Measurements from ENCODE around the gene TLL2.
A peak's percentile ranks its signal among the peaks of the same experiment; 100 is the strongest.
"Not testable (repeated sequence)": the region's sequence is repeated elsewhere in the genome, so short reads cannot be mapped to it uniquely, and the experiment has no call there.

TLL2 gene

DNA sequence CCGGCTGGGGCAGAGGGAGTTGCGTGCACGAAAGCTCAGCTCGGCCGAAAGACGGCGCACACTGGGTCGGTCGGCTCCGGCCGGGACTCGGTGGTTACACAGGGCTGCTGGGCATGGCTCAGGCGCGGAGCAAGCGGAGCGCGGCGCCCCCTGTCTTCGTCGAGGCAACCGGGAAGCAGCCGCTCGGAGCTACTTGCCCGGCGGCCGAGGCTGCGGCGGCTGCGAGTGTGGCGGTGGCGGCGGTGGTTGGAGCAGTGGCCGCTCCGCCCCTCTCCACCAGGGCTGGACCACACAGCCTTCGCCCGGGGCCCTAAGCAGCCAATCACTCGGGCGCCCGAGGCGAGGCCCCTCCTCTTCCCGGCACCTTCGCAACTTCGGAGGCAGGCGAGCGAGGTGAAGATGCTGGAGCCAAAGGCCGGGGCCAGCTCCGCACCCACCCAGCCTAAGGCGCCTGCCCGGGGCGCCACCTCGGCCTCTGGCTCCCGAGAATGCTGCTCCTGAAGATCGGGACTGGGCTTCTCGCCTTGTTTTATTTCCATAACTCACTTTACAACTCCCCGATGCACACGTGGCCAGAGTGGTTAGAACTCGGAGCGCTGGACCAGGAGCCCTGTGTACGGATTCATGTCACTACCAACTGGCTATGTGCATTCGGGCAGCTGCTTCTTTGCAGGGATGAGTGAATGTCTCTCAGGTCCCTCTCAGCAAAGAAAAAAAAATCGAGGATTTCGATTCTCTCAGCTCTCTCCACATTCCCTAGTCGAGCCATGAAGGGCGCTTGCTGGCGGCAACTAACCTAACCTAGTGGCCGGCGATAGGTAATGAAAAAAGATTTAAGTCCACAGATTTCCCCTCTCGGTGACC, at the start of gene TLL2:
Gene TLL2 (minus strand): TSS at position 229 of the 864 bp plus-strand sequence. CDS start 241 bp downstream, outside the sequence.
- peak; percentile 43 to 73 for DNase-seq

GRCh38 chr10:96560966-96561887, 47.5 kb upstream of the TLL2 start:
- no peak for DNase-seq

DNA sequence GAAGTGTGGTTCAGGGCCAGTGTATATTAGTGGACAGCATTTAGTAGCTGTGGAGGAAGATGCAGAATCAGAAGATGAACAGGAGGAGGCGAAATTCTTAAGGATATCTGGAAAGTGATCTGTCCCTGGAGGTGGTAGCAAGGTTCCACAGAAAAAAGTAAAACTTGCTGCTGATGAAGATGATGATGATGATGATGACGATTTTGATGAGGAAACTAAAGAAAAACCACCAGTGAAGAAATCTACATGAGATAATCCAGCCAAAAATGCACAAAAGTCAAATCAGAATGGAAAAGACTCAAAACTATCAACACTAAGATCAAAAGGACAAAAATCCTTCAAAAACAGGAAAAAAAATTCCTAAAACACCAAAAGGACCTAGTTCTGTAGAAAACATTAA, 46.8 kb upstream of the TLL2 start:
- DNase-seq: no peak

DNA sequence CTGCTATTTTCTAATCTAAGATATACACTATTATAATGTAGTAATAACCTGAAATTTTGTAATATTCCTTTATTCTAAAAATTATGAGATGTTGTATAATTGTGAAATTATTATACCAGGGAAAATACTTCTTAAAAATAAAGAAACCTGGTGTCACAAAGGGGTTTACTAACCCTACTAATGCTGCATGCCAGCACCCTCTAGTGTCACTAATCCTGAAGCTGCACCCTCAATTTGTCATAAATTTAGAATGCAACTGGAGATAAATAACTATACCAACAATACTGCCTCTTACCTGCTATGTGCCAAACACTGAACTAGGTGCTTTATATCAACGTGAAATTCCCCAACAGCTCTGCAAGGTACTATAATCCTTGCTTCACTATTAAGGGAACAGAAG, 42.3 kb upstream of the TLL2 start:
- peak in 1 of 2 experiments; percentile 4 for DNase-seq

GRCh38 chr10:96555330-96555729, 41.6 kb upstream of the TLL2 start:
- DNase-seq: no peak

GRCh38 chr10:96548589-96548988, 34.9 kb upstream of the TLL2 start:
- DNase-seq: no peak

GRCh38 chr10:96545558-96545957, 31.8 kb upstream of the TLL2 start:
- not testable (repeated sequence) for DNase-seq

DNA sequence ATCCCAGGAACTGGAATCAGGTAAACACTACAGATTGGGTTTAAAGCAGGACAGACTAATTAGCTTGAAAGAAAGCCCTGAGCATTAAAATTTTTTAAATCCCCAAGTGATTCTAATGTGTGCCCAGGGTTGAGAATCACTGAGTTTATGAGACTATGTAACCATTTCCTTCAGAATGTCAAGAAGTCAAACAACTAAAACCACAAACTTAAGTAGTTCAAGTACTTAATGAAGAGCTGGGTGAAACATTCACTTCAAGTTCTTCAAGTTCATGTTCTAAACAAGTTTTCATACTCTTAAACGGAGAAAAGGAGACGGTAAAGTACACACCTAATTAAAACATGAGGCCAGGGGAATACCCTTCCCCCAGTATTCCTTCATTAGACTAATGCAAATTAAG, 28.2 kb upstream of the TLL2 start:
- DNase-seq: no peak

DNA sequence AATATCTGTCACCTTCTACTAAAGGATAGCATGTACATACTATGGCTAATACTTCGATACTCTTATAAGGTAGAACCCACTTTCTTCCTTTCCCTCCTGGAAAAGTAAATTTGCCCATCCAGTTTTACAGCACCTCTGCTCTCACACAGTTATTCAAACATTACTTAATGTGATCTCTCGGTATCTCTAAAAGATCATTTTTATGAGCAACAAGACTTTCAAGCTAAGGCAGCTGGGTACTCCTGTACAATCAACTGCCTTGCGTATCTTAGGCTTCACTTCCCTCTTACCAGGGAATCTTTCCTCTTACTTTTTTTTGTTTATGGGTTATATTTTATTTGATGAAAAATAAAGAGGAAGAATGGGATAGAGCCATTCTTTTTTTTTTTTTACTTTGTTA, 26.5 kb upstream of the TLL2 start:
- DNase-seq: no peak

- DNase-seq: no peak
Measured at GRCh38 chr10:96538683-96539082, 25.0 kb upstream of the TLL2 start.

DNA sequence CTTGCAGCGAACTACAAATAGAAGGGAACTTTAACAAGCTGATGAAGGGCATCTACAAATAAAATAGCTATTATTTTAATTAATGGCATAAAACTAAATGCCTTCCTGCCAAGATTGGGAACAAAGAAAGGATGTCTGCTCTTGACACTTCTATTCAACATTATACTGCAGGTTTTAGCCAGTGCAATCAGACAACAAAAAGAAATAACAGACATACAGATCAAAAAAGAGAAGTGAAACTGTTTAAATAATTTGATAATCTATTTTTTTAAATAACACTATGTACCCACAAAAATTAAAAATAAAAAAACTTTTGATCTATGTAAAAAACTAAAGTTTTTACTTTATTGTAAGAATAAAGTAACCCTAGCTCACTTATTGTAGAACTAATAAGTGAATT, 22.4 kb upstream of the TLL2 start:
- DNase-seq: no peak

DNA sequence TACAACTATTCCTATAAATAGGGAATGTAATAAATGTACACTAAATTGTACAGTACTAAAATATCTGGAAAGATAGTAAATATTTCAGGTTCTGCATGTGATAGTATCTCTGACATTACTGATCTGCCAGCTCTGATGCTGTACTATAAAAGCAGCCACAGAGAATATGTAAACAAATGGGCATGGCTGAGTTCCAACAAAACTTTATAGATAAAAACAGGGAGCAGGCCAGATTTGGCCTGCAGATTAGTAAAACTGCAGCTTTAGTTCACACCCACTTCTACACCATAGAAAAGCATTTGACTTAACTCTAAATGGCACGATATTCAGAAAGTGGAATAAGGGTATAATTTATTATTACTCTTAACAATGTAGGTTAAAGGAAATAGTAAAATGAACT, 18.8 kb upstream of the TLL2 start:
- DNase-seq: no peak

- no peak for DNase-seq
Measured at GRCh38 chr10:96529634-96530279, 16.0 kb upstream of the TLL2 start.

DNA sequence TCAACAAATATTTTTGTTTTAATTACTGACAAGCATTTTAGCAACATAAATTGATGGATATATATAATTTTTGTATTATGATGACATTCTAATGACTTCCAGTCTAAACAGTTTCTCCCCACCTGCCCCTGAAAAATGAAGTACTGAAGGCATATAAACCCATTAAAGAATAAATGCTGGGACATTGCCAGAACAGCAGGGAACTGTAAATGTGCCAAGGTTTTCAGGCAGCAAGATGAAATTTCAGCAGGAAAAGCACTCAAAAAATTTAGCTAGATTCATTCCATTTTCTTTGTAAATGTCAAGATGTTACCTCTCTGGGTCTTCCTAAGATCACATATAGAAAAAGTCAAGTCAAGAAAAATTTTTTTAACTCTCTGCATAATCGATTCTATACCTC, 11.0 kb upstream of the TLL2 start:
- no peak for DNase-seq

GRCh38 chr10:96517284-96517683, 3.6 kb upstream of the TLL2 start:
- no peak for DNase-seq

DNA sequence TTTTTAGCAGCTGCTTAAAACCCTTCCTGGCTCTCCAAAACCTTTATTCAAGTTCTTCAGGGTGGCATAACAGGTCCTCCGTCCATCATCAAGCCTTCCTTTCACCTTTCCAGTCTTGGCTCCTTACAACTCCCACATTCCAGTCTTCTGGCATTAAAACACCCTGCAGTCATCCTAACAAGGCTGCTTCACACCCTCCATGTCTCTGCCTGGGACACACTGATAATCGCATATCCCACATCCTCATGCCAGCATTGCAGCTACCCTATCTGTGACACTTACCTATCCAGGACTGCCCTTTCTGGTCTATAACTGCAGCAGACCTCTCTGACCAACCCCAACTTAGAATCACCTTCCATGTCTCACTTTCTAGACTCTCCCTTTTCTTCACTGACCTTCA, 2.6 kb upstream of the TLL2 start:
- DNase-seq: no peak

DNA sequence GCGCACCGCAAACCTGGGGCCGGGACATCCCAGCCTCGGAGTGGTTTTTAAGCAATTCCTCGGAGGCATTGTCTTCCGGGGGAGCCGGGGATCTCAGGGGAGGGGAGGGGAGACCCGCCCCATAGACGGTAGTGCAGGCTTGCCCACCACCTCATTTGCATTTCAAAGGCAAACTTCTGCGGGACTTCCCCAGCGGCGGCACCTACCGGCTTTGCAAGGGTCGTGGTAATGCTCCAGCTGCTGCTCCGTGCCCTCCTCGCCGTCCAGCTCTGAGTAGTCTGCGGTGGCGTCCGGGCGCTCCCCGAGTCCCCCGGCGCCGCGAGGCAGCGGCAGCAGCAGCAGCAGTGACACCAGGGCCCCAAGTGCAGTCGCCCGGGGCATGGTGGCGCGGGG, 425 bp downstream of the TLL2 start:
- no peak for DNase-seq

GRCh38 chr10:96512524-96513304, 1.0 kb downstream of the TLL2 start:
- DNase-seq: no peak

DNA sequence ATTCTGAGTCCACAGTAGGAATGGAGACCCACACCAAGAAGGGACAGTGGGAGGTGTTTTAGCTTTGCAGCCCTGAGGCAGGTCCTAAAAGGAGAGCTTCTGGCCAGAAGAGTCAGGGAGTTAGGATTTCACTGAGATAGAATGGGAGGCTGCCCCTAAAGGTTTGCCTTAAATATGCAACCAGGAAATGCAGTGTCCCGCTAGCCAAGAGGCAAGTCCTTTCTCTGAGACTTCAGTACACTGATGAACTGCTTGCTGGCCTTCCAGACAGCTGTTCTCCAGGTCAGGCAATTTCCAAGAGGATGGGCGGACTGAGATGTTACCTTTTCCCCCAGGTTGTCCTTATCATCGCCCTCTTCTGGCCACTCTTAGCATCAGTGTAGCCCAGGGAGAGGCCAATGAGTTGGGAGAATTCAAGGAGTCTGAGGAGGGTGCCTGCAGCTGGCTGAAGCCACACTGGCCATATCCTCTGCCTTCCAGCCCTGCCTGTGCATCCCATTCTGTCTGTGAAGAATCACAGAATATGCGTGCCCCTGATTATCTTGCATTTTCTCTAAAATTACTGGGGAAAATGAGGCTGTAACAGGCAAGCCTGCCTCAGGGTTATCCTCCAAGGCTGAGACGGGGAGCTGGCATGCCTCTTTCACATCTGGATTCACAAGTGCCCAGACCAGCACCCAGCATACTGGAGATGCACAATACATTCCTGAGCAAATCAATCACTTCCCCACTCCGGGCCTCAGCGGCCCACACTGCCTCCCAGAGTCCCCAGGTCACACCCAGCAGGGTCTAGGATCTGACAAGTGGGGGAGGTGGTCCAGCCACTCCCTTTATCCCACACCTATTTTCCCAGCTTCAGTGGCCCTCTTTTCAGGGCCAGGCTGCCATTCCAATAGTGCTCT, 2.4 kb downstream of the TLL2 start:
- DNase-seq: peak in 1 of 2 experiments; percentile 5

- no peak for DNase-seq
Measured at GRCh38 chr10:96509017-96509641, 4.6 kb downstream of the TLL2 start.

DNA sequence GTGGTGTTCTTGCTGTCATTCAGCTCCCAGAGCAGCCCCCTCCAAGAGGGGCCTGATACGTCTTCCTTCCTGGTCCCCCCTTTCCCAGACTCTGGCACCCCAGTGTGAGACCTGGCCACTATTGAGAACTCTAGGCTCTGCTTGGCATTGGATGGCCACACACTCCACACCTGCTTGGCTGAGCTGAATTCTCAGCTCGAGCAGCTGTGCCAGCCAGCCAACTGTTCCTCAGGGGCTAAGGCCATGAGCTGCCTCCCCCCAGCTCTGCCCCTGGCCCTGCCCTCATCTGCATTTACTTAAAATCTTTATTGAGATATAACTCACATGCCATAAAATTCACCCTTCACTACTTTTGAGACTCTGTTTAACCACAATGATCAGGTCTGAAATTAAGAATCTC, 6.7 kb downstream of the TLL2 start:
- DNase-seq: no peak
